Colon (tissue), 2 donors: Measurements from ENCODE around the gene VSIR.

Source experiments
- FAIRE-seq: peaks from 2 replicates; lab custom pipeline; 2012; peaks lifted over from hg19 to GRCh38; lab: Jason Lieb, UNC
- donor health status: control.
- donor health status: control.

Gene VSIR

GRCh38 chr10:71727738-71728737, 45.3 kb downstream of the VSIR start:
- no peak for FAIRE-seq

- FAIRE-seq = no peak
Measured at GRCh38 chr10:71727105-71727737, 46.1 kb downstream of the VSIR start.

- FAIRE-seq = no peak
Measured at GRCh38 chr10:71726580-71727104, 46.7 kb downstream of the VSIR start.

GRCh38 chr10:71725998-71726579, 47.2 kb downstream of the VSIR start:
- no peak for FAIRE-seq

- FAIRE-seq = no peak
Measured at GRCh38 chr10:71725249-71725648, 48.1 kb downstream of the VSIR start.

GRCh38 chr10:71724539-71724938, 48.8 kb downstream of the VSIR start:
- no peak for FAIRE-seq

GRCh38 chr10:71723311-71723710, 50.0 kb downstream of the VSIR start:
- no peak for FAIRE-seq

GRCh38 chr10:71722849-71723248, 50.5 kb downstream of the VSIR start:
- FAIRE-seq = no peak

- FAIRE-seq = no peak
Measured at GRCh38 chr10:71721313-71721712, 52.0 kb downstream of the VSIR start.

- FAIRE-seq = no peak
Measured at GRCh38 chr10:71720288-71720687, 53.0 kb downstream of the VSIR start.

GRCh38 chr10:71719464-71720201, 53.7 kb downstream of the VSIR start, which contains the start of gene C10orf105:
Gene C10orf105, minus strand, starts transcription at chr10:71719778. Its CDS starts 3,441 bp downstream, at chr10:71716337.
- no peak for FAIRE-seq

- no peak for FAIRE-seq
Measured at GRCh38 chr10:71719042-71719441, 54.3 kb downstream of the VSIR start.

- FAIRE-seq = no peak
Measured at GRCh38 chr10:71718165-71718698, 55.1 kb downstream of the VSIR start.

- FAIRE-seq = no peak
Measured at GRCh38 chr10:71717551-71717951, 55.8 kb downstream of the VSIR start.

- FAIRE-seq = no peak
Measured at GRCh38 chr10:71717056-71717455, 56.3 kb downstream of the VSIR start.

GRCh38 chr10:71716426-71716825, 56.9 kb downstream of the VSIR start:
- no peak for FAIRE-seq

GRCh38 chr10:71715860-71716259, 57.5 kb downstream of the VSIR start:
- FAIRE-seq = no peak

GRCh38 chr10:71715026-71715425, 58.3 kb downstream of the VSIR start:
- no peak for FAIRE-seq

GRCh38 chr10:71714592-71714991, 58.7 kb downstream of the VSIR start:
- no peak for FAIRE-seq

- FAIRE-seq = no peak
Measured at GRCh38 chr10:71714031-71714410, 59.3 kb downstream of the VSIR start.

GRCh38 chr10:71713135-71714030, 59.9 kb downstream of the VSIR start:
- no peak for FAIRE-seq
